Upper lobe of left lung (tissue), 4 donors: ENCODE data around the gene RPL37A.

ENCODE experiments used
- CTCF ChIP-seq, 6 experiments: fragments of 450-650 bp in 4 of 6; fragments of 200-600 bp in 2 of 6; sonication (generic) in 2 of 6; IDR thresholded peaks; one replicate each; pipeline ENCODE4 v1.5.1; 2016 to 2019; ENCODE audit warnings: antibody characterized with exemption in 6 of 6
- EP300 ChIP-seq, 4 donors: sonication (generic); formaldehyde crosslinking; IDR thresholded peaks; one replicate each; pipeline ENCODE4 v1.5.1; 2017; ENCODE audit warnings: antibody characterized with exemption in 4 of 4, control low read depth in 2 of 4
- POLR2A ChIP-seq, 4 donors: fragments of 450-650 bp; IDR thresholded peaks; one replicate each; pipeline ENCODE4 v1.5.1; 2016 to 2017; ENCODE audit warnings: antibody characterized with exemption in 4 of 4, mild to moderate bottlenecking in 2 of 4
- POLR2AphosphoS5 ChIP-seq, 2 donors: sonication (generic); formaldehyde crosslinking; IDR thresholded peaks; one replicate each; pipeline ENCODE4 v1.5.1; 2017; ENCODE audit warnings: antibody characterized with exemption in 2 of 2

GRCh38 chr2:216540920-216541319 lies 42.3 kb downstream of the RPL37A start:
- TF ChIP-seq EP300 (IDR thresholded peaks at IDR 0.05) (no peak), POLR2A (IDR thresholded peaks at IDR 0.05) (no peak), CTCF (IDR thresholded peaks at IDR 0.05) (no peak), POLR2AphosphoS5 (IDR thresholded peaks at IDR 0.05) (no peak)
